GM12878 (cell line): ENCODE data around the gene CREBZF. TPM values are rescaled to one million over a fixed set of nuclear protein-coding genes. Genes with fewer than 3 reads are reported as not detected.

Experiments
- ASH2L ChIP-seq: fragments of 300-600, 200-600 bp; sonication (generic); IDR thresholded peaks from 2 replicates; pipeline ENCODE4 v1.6.1; 2017; ENCODE audit warnings: low read depth, mild to moderate bottlenecking, borderline replicate concordance
- CBFB ChIP-seq: IDR thresholded peaks from 2 replicates; pipeline ENCODE4 v1.6.1; 2016; ENCODE audit warnings: antibody characterized with exemption, low read depth
- EED ChIP-seq: sonication (generic); IDR thresholded peaks from 2 replicates; pipeline ENCODE4 v1.6.1; 2016; ENCODE audit warnings: antibody characterized with exemption, low read depth
- GATAD2B ChIP-seq: fragments of 450-650 bp; conservative IDR thresholded peaks from 2 replicates; pipeline ENCODE4 v1.6.1; 2017; ENCODE audit warnings: low read depth, mild to moderate bottlenecking, moderate library complexity
- KLF5 ChIP-seq: fragments of 450-650 bp; IDR thresholded peaks from 2 replicates; pipeline ENCODE4 v1.6.1; 2014; ENCODE audit warnings: mild to moderate bottlenecking; ENCODE audit not compliant: partially characterized antibody
- LARP7 ChIP-seq: fragments of 450-650 bp; IDR thresholded peaks from 2 replicates; pipeline ENCODE4 v1.6.1; 2017; ENCODE audit warnings: mild to moderate bottlenecking
- NR2F1 ChIP-seq: fragments of 450-650 bp; conservative IDR thresholded peaks from 2 replicates; pipeline ENCODE4 v1.6.1; 2017; ENCODE audit warnings: mild to moderate bottlenecking
- POLR2A ChIP-seq: IDR thresholded peaks from 2 replicates; pipeline ENCODE4 v1.6.1; 2011; ENCODE audit warnings: low read depth, mild to moderate bottlenecking, low read length
- SMAD5 ChIP-seq: IDR thresholded peaks from 2 replicates; pipeline ENCODE4 v1.6.1; 2016; ENCODE audit warnings: antibody characterized with exemption, low read depth
- SP1 ChIP-seq: IDR thresholded peaks from one replicate; pipeline ENCODE4 v1.6.1; 2011; ENCODE audit warnings: low read depth, low read length
- TAF1 ChIP-seq: IDR thresholded peaks from 2 replicates; pipeline ENCODE4 v1.6.1; 2011; ENCODE audit warnings: mild to moderate bottlenecking, low read depth, low read length, borderline replicate concordance
- TCF12 ChIP-seq: IDR thresholded peaks from 2 replicates; pipeline ENCODE4 v1.6.1; 2011; ENCODE audit warnings: low read depth, mild to moderate bottlenecking, low read length
- YBX1 ChIP-seq: fragments of 450-650 bp; IDR thresholded peaks from 2 replicates; pipeline ENCODE4 v1.6.1; 2016; ENCODE audit warnings: antibody characterized with exemption
- YY1 ChIP-seq: IDR thresholded peaks from 2 replicates; pipeline ENCODE4 v1.6.1; 2011; ENCODE audit warnings: low read depth, mild to moderate bottlenecking, low read length
- polyA plus RNA-seq, 11 experiments: library from polyadenylated mRNA; depleted of rRNA in 4 of 11; unstranded in 6 of 11; stranded (reverse) in 5 of 11; fragments of >200 nt; fragmentation: Nextera tagmentation in 4 of 11; fragmentation: Illumina TruSeq in 1 of 11; extraction: Ambion mirVana in 4 of 11; extraction: Trizol in 1 of 11; gene quantifications; 1 replicate in 1 of 11; 2 replicates in 10 of 11; pipeline versions ENCODE4 v1.2.1 to v1.2.3, GENCODE V29; 2011 to 2016; ENCODE audit warnings: inconsistent platforms in 2 of 11, missing spikeins in 2 of 11, low read depth in 1 of 11
- total RNA-seq, 4 experiments: library from RNA; depleted of rRNA in 3 of 4; stranded (reverse); fragments of >200 nt in 3 of 4; fragmentation: Illumina TruSeq in 1 of 4; extraction: Trizol in 1 of 4; gene quantifications; 2 replicates each; pipeline versions ENCODE4 v1.2.1 to v1.2.3, GENCODE V29; 2013 to 2021
- TF ChIP-seq, protein P1 (sequence below): fragments of 450-650 bp; IDR thresholded peaks from 2 replicates; pipeline ENCODE4 v1.6.1; 2017; ENCODE audit warnings: mild to moderate bottlenecking, low read depth, inconsistent platforms; ENCODE audit not compliant: poor library complexity, severe bottlenecking
- TF ChIP-seq, protein P2 (sequence below): IDR thresholded peaks from 2 replicates; pipeline ENCODE4 v1.6.1; 2012; ENCODE audit warnings: mild to moderate bottlenecking, low read depth, low read length
- TF ChIP-seq, protein P3 (sequence below): fragments of 450-650 bp; IDR thresholded peaks from 2 replicates; pipeline ENCODE4 v1.6.1; 2018; ENCODE audit warnings: borderline replicate concordance, mild to moderate bottlenecking; ENCODE audit not compliant: partially characterized antibody
- TF ChIP-seq, protein P4 (sequence below): fragments of 450-650 bp; IDR thresholded peaks from 2 replicates; pipeline ENCODE4 v1.6.1; 2016; ENCODE audit warnings: mild to moderate bottlenecking, moderate library complexity, borderline replicate concordance

The CREBZF gene
- total and polyA plus RNA-seq, 10 of the 15 experiments (the other 5 are each of a cell fraction or from before 2014, with no cell fraction given): 11.1 to 51.2 (median 34.1) TPM

DNA sequence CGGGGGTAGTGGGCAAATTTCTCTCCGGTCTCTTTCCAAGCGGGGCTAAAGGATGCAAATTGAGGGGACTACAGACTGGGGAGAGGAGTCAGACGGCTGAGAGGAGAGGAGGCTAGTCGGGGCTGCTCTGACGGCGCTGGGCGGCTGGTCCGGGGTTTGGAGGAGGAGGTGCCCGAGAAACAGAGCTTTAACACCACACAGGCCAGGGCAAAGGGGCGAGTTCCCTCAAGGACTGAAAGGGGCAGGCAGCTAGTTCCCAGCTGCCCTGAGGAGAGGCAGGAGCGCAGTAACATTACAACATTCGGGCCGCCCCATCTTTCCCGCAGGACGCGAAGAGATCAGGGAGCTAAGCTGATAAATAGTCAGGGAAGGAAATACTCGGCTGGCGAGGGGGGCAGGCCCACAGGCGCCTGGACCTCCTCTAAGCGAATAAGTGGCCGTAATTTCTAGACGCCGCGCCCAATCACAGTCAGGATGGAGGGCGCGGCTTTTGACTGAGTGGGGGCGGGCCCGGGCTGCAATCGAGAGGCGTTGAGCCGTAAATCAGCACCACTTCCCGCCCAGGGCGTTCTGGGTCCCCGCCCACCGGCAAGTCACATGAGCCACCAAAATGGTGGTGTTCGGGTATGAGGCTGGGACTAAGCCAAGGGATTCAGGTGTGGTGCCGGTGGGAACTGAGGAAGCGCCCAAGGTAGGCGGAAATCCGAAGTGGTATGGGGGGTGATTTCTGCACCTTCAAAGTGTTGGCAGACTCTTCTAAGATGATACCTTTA, 36.7 kb downstream of the CREBZF start, which contains the start of gene TMEM126B (continued):
- TF ChIP-seq LARP7: 0 out of 2 replicates have a peak, but pooled peaks have one; percentile 23
- peak; percentile 92 for TF ChIP-seq POLR2A
- no peak for TF ChIP-seq KLF5
- TF ChIP-seq, protein P1, sequence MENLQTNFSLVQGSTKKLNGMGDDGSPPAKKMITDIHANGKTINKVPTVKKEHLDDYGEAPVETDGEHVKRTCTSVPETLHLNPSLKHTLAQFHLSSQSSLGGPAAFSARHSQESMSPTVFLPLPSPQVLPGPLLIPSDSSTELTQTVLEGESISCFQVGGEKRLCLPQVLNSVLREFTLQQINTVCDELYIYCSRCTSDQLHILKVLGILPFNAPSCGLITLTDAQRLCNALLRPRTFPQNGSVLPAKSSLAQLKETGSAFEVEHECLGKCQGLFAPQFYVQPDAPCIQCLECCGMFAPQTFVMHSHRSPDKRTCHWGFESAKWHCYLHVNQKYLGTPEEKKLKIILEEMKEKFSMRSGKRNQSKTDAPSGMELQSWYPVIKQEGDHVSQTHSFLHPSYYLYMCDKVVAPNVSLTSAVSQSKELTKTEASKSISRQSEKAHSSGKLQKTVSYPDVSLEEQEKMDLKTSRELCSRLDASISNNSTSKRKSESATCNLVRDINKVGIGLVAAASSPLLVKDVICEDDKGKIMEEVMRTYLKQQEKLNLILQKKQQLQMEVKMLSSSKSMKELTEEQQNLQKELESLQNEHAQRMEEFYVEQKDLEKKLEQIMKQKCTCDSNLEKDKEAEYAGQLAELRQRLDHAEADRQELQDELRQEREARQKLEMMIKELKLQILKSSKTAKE: no peak
- peak; percentile 34; the same call in 1 of the 2 replicates for TF ChIP-seq ASH2L
- 0 out of 2 replicates have a peak, but pooled peaks have one; percentile 8 for TF ChIP-seq EED
- TF ChIP-seq CBFB: peak; percentile 70
- TF ChIP-seq SP1: peak; percentile 74
- 0 out of 2 replicates have a peak, but pooled peaks have one; percentile 23 for TF ChIP-seq GATAD2B
- peak; percentile 77 for TF ChIP-seq SMAD5
- TF ChIP-seq, protein P2, sequence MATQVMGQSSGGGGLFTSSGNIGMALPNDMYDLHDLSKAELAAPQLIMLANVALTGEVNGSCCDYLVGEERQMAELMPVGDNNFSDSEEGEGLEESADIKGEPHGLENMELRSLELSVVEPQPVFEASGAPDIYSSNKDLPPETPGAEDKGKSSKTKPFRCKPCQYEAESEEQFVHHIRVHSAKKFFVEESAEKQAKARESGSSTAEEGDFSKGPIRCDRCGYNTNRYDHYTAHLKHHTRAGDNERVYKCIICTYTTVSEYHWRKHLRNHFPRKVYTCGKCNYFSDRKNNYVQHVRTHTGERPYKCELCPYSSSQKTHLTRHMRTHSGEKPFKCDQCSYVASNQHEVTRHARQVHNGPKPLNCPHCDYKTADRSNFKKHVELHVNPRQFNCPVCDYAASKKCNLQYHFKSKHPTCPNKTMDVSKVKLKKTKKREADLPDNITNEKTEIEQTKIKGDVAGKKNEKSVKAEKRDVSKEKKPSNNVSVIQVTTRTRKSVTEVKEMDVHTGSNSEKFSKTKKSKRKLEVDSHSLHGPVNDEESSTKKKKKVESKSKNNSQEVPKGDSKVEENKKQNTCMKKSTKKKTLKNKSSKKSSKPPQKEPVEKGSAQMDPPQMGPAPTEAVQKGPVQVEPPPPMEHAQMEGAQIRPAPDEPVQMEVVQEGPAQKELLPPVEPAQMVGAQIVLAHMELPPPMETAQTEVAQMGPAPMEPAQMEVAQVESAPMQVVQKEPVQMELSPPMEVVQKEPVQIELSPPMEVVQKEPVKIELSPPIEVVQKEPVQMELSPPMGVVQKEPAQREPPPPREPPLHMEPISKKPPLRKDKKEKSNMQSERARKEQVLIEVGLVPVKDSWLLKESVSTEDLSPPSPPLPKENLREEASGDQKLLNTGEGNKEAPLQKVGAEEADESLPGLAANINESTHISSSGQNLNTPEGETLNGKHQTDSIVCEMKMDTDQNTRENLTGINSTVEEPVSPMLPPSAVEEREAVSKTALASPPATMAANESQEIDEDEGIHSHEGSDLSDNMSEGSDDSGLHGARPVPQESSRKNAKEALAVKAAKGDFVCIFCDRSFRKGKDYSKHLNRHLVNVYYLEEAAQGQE: 0 out of 2 replicates have a peak, but pooled peaks have one; percentile 36
- peak; percentile 97 for TF ChIP-seq YY1
- TF ChIP-seq NR2F1: no peak
- TF ChIP-seq TAF1: peak; percentile 82
- TF ChIP-seq, protein P3, sequence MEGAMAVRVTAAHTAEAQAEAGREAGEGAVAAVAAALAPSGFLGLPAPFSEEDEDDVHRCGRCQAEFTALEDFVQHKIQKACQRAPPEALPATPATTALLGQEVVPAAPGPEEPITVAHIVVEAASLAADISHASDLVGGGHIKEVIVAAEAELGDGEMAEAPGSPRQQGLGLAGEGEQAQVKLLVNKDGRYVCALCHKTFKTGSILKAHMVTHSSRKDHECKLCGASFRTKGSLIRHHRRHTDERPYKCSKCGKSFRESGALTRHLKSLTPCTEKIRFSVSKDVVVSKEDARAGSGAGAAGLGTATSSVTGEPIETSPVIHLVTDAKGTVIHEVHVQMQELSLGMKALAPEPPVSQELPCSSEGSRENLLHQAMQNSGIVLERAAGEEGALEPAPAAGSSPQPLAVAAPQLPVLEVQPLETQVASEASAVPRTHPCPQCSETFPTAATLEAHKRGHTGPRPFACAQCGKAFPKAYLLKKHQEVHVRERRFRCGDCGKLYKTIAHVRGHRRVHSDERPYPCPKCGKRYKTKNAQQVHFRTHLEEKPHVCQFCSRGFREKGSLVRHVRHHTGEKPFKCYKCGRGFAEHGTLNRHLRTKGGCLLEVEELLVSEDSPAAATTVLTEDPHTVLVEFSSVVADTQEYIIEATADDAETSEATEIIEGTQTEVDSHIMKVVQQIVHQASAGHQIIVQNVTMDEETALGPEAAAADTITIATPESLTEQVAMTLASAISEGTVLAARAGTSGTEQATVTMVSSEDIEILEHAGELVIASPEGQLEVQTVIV: peak; percentile 97
- TF ChIP-seq TCF12: no peak; the same call in 1 of the 2 replicates
- TF ChIP-seq YBX1: no peak
- TF ChIP-seq, protein P4, sequence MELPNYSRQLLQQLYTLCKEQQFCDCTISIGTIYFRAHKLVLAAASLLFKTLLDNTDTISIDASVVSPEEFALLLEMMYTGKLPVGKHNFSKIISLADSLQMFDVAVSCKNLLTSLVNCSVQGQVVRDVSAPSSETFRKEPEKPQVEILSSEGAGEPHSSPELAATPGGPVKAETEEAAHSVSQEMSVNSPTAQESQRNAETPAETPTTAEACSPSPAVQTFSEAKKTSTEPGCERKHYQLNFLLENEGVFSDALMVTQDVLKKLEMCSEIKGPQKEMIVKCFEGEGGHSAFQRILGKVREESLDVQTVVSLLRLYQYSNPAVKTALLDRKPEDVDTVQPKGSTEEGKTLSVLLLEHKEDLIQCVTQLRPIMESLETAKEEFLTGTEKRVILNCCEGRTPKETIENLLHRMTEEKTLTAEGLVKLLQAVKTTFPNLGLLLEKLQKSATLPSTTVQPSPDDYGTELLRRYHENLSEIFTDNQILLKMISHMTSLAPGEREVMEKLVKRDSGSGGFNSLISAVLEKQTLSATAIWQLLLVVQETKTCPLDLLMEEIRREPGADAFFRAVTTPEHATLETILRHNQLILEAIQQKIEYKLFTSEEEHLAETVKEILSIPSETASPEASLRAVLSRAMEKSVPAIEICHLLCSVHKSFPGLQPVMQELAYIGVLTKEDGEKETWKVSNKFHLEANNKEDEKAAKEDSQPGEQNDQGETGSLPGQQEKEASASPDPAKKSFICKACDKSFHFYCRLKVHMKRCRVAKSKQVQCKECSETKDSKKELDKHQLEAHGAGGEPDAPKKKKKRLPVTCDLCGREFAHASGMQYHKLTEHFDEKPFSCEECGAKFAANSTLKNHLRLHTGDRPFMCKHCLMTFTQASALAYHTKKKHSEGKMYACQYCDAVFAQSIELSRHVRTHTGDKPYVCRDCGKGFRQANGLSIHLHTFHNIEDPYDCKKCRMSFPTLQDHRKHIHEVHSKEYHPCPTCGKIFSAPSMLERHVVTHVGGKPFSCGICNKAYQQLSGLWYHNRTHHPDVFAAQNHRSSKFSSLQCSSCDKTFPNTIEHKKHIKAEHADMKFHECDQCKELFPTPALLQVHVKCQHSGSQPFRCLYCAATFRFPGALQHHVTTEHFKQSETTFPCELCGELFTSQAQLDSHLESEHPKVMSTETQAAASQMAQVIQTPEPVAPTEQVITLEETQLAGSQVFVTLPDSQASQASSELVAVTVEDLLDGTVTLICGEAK: 0 out of 2 replicates have a peak, but pooled peaks have one; percentile 19
